AG04450 (cell line): ENCODE measurements around the gene ZC3HAV1. TPM values are rescaled to one million over a fixed set of nuclear protein-coding genes. Genes with fewer than 3 reads are reported as not detected.
A peak's percentile ranks its signal among the peaks of the same experiment; 100 is the strongest.
"Not testable (repeated sequence)": the region's sequence is repeated elsewhere in the genome, so short reads cannot be mapped to it uniquely, and the experiment has no call there.

Source experiments
- CTCF ChIA-PET: fragments of 300-600, 350-600 bp; formaldehyde crosslinking; extraction: SDS; loops from one replicate; lab custom pipeline; 2022; ENCODE audit warnings: antibody characterized with exemption, inconsistent platforms; lab: Charles Lee
- POLR2A ChIA-PET: fragments of 350-600 bp; formaldehyde crosslinking; extraction: SDS; loops from one replicate; lab custom pipeline; 2021; ENCODE audit warnings: antibody characterized with exemption, inconsistent platforms; lab: Yijun Ruan, JAX
- DNase-seq: peaks from one replicate; pipeline ENCODE4 v3.0.0-alpha.2; 2011; ENCODE audit warnings: low read depth, low spot score
- H3K27ac ChIP-seq: one replicate; pipeline ENCODE4 v1.5.1; 2012; ENCODE audit warnings: low read depth, low read length, control low read depth
- H3K27me3 ChIP-seq: one replicate; pipeline ENCODE4 v1.6.0; 2012; ENCODE audit warnings: low read length; ENCODE audit not compliant: control insufficient read depth, insufficient read depth
- H3K4me3 ChIP-seq: 2 replicates; pipeline ENCODE4 v1.5.1; 2011; ENCODE audit warnings: mild to moderate bottlenecking, low read depth, low read length, control low read depth
- H3K9me3 ChIP-seq: 2 replicates; pipeline ENCODE4 v1.5.1; 2012; ENCODE audit warnings: low read length; ENCODE audit not compliant: control insufficient read depth, insufficient read depth
- CTCF ChIP-seq: IDR thresholded peaks from 2 replicates; pipeline ENCODE4 v1.5.1; 2011; ENCODE audit warnings: low read depth, low read length, control low read depth, inconsistent platforms
- polyA plus RNA-seq: library from polyadenylated mRNA; depleted of rRNA; stranded (reverse); fragments of >200 nt; gene quantifications from 2 replicates; pipeline ENCODE4 v1.2.3, GENCODE V29; 2011

The ZC3HAV1 gene
- polyA plus RNA-seq, 1 experiment = 25.3 TPM

GRCh38 chr7:139133335-139134139 is 24.0 kb upstream of the ZC3HAV1 start:
- ChIA-PET POLR2A (interaction anchor here (0.6 to 1.0 kb wide), 4 partner anchors 97 to 291 kb away, joined by 3 to 5 read pairs (median 3); partner anchors contain the start of gene UBN2), CTCF (interaction anchor here (0.9 to 1.4 kb wide), 4 partner anchors 18 to 247 kb away, joined by 3 to 4 read pairs (median 3); no protein-coding TSS in a partner anchor)
- H3K9me3 ChIP-seq = no peaks in the 10 kb centered on the region

GRCh38 chr7:139132887-139133286 is 23.4 kb upstream of the ZC3HAV1 start:
- peak overlapping the region; percentile 78 for H3K4me3 ChIP-seq
- TF ChIP-seq CTCF = no peak
- POLR2A ChIA-PET = interaction anchor here (0.9 to 1.0 kb wide), 2 partner anchors 98 to 99 kb away, joined by 3 read pairs; partner anchors contain the start of gene UBN2
- no peak overlapping the region for H3K27ac ChIP-seq
- H3K9me3 ChIP-seq = no peaks in the 10 kb centered on the region
- CTCF ChIA-PET = interaction anchor here (0.9 to 1.4 kb wide), 3 partner anchors 19 to 246 kb away, joined by 3 read pairs; no protein-coding TSS in a partner anchor
- H3K27me3 ChIP-seq = peaks cover 6% of the 10 kb centered on the region
- DNase-seq = no peak

More at GRCh38 chr7:139133335-139134139, 24.0 kb upstream of the ZC3HAV1 start:
- peak; percentile 63 for DNase-seq
- Histone ChIP-seq H3K27me3 (peaks cover under 1% of the 10 kb centered on the region), H3K27ac (peak overlapping the region; percentile 21), H3K4me3 (peak overlapping the region; percentile 78)
- no peak for TF ChIP-seq CTCF

GRCh38 chr7:139131601-139132041 is 22.1 kb upstream of the ZC3HAV1 start:
- Histone ChIP-seq H3K27ac (no peak overlapping the region), H3K4me3 (no peak overlapping the region), H3K9me3 (no peaks in the 10 kb centered on the region), H3K27me3 (peaks cover 10% of the 10 kb centered on the region)
- CTCF ChIA-PET = no interaction called here
- no peak for TF ChIP-seq CTCF
- POLR2A ChIA-PET = no interaction called here
- no peak for DNase-seq

GRCh38 chr7:139129814-139130213 is 20.3 kb upstream of the ZC3HAV1 start:
- H3K27ac ChIP-seq, H3K9me3 ChIP-seq, DNase-seq, H3K4me3 ChIP-seq, POLR2A ChIA-PET, CTCF ChIA-PET: not testable (repeated sequence)
- peaks cover 18% of the 10 kb centered on the region for H3K27me3 ChIP-seq

- ChIA-PET CTCF (interaction anchor here (0.7 to 1.3 kb wide), 6 partner anchors 47 to 966 kb away, joined by 3 to 7 read pairs (median 3); no protein-coding TSS in a partner anchor), POLR2A (no interaction called here)
- Histone ChIP-seq H3K4me3 (no peak overlapping the region), H3K27me3 (peaks cover 31% of the 10 kb centered on the region), H3K9me3 (no peaks in the 10 kb centered on the region), H3K27ac (no peak overlapping the region)
- DNase-seq = no peak
- no peak for TF ChIP-seq CTCF
Measured at GRCh38 chr7:139127648-139128047, 18.1 kb upstream of the ZC3HAV1 start.
